ENCODE data around the gene PNPLA3.

Gene PNPLA3, protein sequence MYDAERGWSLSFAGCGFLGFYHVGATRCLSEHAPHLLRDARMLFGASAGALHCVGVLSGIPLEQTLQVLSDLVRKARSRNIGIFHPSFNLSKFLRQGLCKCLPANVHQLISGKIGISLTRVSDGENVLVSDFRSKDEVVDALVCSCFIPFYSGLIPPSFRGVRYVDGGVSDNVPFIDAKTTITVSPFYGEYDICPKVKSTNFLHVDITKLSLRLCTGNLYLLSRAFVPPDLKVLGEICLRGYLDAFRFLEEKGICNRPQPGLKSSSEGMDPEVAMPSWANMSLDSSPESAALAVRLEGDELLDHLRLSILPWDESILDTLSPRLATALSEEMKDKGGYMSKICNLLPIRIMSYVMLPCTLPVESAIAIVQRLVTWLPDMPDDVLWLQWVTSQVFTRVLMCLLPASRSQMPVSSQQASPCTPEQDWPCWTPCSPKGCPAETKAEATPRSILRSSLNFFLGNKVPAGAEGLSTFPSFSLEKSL

DNA sequence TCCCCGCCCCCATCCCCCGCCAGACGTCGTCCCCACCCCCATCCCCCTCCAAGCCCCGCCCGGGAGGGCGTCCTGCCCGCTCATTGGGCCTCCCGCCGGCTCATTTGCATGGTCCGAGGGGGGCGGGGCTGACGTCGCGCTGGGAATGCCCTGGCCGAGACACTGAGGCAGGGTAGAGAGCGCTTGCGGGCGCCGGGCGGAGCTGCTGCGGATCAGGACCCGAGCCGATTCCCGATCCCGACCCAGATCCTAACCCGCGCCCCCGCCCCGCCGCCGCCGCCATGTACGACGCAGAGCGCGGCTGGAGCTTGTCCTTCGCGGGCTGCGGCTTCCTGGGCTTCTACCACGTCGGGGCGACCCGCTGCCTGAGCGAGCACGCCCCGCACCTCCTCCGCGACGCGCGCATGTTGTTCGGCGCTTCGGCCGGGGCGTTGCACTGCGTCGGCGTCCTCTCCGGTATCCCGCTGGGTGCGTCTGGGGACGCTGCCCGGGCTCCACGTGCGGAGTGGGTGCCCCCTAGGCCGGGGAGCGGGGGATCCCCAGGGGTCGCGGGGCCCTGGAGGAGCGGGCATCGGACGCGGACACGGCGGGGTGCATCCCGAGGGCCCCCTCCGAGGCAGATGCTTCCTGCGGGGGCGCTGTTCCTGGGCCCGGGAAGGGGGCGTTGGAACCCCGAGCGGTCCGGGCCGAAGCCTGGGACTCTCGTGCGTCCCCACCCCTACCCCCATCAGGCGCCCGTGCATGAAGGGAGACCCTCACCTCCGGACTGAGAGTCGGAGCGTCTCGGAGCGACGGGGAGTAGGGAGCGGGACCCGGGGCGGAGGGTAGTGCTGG is at the start of gene PNPLA3:
Gene PNPLA3 (plus strand): TSS at position 175 of the 834 bp plus-strand sequence. CDS start 107 bp downstream, at position 282.
- DNase-seq, result peak; percentile 87

DNA sequence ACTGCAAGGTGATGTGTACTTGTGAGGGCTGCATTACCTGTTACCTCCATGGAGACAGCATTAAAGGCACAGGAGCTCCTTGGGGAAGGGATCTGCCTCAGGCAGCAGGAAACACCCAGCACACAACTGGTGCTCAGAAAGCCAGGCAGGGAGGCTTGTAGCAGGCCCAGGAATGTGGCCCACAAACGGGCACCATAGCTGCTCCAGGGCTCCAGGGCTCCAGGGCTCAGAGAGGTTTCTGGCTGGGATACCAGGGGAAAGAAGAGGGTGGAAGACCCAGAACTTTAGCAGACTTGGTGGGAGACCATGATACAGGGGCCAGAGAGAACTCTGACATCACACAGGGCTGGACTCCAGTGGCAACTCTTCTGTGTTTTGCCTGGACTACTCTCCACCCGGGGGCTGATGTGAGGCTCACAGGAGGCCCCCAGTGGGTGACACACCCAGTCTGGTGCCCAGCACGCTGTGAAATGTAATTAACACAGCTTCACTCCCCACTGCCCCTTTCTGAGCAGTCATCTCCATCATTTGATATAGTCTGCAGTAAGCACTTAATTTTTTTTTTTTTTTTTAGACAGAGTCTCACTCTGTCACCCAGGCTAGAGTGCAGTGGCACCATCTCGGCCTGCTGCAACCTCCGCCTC is 46.6 kb upstream of the PNPLA3 start:
- DNase-seq, result no peak

DNA sequence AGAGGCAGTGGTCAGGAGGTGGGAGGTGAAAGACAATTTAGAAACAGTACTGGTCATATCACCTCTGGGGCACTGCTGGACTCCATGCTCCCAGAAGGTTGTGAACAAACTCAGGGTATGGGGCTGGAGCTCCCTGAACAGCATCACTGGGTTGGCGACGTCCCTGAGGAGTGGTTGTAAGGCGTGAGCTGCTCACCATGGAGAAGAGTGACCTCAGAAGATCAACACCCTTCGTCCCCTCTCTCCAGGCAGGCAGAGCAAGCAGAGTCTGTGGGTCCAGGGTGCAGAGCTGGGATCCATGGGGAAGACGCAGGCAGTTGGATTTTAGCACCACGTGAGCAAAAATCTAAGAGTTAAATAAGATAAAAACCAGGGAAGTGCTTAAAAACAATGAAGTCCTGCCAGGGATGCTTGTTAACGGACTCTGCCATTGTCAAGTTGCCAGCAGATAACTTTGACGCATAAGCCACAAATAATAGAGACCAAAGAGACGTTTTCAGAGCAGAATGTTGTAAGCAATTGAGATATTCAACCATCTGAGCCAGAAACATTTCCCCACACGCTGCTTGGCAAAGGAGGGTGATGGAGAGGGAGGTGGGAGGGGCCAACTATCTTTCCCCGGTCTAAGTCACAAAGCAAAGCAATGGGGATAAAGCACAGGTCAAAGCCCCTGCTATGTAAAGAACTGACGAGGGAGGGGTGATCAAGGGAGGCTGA is 45.4 kb upstream of the PNPLA3 start:
- DNase-seq, result no peak

DNA sequence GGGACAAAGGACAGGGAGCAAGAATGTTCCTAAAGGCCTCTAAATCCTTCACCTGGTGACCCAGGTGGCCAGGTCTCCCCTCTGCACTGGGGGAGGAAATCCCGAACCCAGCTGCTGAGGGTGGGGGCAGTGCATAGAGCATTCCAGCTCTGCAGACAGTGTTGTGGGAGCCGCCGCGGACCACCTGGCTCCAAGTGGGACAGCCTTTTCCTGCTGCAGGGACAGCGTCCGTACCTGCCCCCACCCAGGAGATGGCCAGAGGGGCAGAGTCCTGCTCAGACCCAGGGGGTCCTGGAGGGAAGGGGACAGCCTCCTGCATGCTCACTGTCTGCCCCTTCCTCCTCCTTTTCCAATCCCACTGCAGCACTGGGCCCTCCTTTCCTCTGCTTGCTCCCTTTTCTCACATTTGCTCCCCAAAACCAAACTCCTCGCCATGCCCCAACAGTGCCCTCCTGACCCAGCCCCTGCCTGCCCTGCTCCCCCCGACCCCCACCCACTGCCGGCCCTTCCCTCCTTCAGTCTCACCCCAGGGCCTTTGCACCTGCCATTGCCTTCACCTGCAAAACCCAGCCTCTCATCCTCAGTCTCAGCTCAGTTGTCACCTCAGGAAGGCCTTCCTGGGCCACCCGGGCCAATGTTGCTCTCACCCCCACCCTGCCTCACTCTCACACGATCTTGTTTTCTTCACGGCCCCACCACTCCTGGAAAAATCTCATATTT is 44.6 kb upstream of the PNPLA3 start:
- no peak for DNase-seq

DNA sequence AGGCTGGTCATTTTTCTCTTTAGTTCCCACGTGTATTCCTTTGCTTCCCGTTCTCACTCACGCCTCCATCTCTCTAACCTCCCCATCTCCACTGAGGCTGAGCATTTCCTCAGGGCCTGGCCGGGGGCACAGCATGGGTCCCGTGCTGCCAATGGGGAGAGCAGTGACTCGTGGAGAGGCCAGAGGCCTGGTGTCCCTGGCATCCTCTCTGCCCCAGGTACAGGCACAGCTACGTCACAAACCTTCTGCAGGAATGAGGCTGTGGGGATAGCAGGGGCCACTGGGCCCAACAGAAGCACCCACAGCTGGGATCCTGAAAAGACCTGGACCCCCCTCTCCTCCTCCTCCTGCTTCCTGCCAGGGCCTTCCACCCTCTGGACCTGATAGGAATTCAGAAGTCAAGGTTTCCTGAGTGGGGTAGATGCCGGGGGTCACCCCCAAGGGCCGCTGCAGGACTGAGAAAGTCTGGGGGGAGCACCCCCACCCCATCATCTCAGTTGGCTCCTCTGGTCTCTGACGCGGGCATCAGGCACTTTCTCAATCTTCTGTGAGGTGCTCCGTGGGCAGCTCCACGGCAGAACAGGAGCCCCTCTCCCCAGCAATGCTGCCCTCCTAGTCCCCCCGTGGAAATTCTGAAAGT is 43.6 kb upstream of the PNPLA3 start:
- DNase-seq, result no peak

DNA sequence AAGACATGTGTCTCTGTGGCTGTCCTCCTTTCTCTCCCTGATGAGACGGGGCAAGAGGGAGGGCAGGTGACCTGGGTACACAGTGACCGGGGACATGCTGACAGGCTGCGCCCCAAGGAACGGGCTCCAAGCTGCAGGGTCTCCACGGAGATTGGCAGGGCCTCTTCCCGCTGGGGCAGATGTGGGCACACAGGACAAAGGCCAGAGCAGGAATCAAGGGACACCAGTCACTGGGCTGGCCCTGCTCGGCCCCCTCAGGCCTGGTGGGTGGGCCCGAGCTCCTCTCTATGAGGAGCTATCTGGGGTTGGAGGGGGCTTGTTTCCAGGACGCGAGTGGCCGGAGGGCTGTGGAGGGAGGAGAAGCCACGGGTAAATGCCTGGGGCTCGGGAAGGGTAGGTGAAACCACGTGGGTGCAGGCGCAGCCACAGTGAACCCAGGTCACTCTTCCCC is 43.0 kb upstream of the PNPLA3 start:
- DNase-seq, result no peak

DNA sequence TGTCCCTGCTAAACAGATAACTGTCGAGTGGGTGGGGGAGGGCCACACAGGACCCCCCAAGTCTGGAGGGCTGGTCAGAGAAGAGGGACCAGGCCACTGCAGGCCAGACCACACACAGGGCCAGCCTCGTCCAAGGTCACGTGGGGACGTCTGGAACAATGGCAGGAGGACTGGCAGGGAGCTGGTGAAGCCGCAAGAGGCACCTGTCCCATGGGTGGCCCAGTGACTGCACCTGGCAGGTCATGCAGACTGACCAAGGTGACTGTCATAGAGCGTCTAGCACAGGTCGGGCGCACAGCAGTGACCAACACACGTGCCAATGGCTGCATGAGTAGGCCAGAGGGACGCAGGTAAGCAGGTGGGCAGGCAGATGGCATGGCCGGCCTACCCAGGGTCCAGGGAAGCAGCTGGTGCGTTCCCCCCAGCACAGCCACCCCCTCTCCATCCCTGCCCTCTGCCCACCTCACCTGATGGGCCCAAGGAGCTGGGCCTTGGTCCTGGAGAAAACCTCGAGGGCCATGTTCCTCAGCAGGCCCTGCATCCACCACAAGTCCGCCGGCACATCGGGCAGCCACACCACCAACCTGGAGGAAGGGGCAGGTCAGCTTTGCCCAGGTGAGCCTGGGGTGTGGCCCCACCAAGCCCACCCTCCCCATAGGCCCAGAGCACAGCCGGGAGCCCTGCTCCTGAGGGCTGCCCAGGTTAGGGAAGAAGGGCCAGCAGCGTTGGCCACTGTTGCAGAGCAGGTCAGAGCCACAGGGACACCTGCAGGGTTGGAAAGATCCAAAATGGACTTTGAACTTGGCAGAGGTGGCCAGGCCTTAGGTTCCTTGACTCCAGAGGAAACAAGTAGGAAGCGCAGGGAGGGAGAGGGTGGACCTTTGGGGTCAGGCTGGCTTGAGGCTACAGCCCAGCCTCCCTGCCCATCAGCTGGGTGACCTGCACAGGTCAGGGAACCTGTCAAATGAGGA is 42.2 kb upstream of the PNPLA3 start:
- no peak for DNase-seq

DNA sequence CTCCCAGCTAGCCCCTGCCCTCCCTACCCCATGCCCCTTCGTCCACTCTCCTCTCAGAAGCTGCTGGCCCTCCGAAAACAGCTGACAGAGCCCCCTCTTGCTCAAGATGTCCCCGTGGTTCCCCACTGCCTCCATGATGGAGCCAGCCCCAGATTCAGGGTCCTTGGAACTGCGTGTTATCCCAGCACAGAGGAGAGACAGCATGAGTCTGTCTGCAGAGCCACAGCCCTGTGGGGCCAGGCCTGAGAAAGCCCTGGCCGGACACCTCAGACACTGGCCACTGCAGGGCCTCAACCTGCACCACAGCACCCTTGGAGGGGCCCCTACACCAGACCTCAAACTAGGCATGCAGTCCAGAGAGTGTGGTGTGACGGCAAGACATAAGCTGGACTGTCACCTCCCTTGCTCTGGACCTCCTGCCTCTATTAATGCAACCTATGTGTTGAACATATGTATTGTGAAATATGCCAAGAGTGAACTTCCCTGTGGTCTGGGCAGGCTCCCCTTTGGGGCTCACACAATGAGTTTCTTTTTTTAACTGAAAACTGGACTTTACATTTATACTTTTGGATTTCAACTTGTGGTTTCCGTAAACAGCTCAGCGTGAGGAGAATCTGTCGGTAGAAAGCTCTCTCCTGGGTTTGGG is 41.4 kb upstream of the PNPLA3 start:
- DNase-seq, result no peak

DNA sequence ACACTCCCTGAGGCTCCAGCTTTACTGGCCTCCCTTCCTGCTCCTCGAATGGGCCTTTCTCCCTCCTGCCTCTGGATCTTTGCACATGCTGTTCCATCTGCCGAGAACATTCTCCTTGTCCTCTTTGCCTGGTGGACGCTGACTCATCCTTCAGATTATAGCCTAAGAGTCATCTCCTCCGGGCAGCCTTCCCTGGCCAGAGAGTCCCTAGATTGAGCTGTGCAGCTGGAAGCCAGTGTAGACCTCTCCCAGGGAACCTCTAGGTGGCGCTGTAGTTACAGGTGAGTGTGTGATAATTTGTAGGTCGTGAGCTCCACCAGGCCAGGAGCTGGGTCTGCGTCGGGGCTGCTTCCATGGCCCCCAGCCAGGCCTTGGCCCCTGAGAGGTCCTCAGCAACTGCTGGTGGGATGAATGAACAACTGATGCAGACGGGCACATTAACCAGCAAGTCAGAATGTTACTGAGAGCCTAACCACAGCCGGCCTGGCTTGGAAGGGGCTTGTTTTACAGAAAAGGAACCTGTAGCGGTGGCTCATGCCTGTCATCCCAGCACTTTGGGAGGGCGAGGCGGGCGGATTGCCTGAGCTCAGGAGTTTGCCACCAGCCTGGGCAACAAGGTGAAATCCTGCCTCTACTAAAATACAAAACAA is 40.5 kb upstream of the PNPLA3 start:
- peak; percentile 53 for DNase-seq

DNA sequence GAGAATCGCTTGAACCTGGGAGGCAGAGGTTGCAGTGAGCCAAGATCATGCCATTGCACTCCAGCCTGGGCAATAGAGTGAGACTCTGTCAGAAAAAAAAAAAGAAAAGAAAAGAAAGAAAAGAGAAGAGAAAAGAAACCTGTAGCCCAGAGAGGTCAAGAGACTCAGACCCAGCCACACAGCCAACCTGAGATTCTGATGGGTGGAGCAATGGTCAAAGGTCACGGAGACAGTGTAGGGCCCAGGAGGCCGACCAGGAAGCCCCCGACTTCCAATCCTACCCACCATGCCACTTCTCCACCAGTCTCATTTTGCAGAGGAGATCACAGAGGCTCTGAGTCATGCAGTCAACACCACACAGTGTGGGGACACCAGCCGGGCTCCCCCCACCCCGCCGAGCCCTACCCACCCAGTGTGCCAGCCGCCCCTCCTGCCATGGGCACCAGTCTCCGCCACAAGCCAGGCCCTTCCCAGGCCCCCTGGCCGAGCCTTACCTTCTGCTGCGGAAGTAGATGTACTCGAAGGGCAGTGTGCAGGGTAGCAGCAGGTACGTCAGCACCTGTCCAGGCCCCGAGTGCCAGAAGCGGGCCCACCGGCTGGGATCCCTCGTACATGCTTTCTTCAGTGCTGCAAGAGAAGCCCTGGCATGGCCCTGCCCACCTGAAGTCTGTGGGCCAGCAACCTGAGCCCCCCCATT is 39.7 kb upstream of the PNPLA3 start:
- no peak for DNase-seq

DNA sequence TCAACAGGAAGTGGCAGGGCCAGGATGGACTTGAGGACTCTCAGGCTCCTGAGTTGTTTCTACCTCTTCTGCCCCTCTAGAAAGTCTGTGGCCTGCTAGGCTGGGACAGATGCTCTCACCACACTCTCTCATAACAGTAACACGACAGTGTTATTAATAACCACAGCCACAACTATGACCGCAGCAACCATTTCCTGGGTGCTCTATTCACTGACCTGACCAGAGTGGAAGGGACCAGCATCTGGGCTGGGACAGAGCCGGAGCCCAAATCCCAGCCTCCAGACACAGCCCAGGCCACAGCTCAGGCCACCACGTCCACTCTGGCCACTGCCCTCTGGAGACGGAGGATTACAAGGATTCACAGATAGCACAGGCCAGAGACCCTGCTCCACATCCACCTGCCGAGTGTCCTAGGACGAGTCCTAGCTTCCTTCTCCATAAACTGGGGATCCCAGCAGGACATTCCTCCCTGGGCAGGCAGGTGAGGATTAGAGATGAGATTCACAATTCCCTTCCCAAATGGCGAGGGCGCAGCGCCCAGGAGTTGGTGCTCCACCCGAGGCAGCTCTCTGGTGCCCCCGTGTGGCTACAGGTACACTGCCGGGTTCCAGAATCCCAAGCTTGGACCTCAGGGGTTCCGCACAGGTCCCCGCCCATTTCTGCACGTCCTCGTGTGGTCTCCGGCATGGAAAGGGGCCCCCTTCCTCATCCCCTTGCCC is 38.8 kb upstream of the PNPLA3 start:
- DNase-seq, result peak; percentile 28

DNA sequence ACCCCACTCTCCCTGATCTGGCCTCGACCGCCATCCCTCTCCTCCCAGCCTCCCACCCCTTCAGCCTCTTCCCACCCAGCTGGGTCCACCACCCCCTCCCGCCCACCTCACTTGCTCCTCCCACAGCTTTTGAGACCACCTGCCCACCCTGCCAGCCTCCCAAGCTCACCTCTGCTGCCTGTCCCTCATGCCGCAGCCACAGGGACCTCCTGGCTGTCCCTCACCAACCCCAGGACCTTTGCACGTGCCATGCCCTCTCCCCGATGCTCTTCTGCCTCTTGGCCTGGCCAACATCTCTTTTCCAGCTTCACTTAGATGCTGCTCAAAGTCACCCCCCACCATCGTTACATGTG is 38.3 kb upstream of the PNPLA3 start:
- DNase-seq, result no peak

DNA sequence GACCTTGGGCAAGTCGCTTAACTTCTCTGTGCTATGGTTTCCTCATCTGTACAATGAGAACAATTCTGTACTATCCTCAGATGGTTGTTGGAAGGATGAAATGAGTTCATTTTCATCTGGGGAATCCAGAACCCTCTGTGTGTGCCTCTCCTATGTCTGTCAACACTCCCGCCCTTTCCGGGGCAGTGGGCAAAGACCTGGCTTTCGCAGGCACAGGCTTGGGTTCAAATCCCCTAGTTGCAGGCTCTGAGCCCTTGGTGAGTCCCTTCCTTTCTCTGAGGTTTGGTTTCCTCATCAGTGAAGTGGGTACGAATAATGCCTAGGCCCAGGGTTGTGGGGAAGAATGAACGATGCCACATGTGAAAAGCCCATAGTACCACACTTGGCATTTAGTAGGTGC is 37.8 kb upstream of the PNPLA3 start:
- DNase-seq, result no peak

DNA sequence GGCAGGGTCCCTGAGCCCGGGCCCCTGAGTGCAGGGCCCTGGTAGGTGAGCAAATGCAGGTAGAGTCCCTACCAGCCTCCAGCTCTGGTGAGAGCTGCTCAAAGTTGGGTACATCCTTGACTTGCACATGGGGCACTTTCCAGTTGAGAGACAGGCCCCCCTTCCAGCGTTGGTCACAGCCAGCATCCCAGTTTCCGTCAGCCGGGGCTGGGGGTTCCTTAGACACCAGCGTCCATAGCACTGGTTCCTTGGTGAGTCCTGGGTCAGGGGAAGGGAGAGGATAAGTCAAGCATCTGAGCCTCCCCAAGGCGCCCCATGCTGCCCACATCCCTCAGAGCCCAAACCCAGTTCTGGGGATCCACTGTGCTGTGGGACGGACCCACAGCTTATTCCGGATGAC is 37.4 kb upstream of the PNPLA3 start:
- DNase-seq, result no peak

DNA sequence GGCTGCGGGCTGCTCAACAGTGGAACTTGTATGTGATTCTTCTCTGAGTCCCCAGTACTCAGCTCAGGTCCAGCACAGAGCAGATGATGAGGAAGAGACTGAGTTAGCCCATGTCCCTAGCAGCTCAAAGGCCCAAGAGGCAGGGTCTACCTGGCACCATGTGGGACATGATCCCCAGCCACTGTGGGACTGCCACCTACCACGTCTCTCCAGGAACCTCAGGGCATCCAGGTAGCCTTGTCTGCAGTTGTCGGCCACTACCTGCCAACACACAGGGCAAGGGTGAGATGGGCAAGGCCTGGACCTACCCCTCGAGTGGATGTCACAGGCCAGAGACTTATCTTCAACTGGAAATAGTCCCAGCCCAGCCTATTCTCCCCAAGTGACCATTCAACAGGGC is 36.2 kb upstream of the PNPLA3 start:
- DNase-seq, result no peak

DNA sequence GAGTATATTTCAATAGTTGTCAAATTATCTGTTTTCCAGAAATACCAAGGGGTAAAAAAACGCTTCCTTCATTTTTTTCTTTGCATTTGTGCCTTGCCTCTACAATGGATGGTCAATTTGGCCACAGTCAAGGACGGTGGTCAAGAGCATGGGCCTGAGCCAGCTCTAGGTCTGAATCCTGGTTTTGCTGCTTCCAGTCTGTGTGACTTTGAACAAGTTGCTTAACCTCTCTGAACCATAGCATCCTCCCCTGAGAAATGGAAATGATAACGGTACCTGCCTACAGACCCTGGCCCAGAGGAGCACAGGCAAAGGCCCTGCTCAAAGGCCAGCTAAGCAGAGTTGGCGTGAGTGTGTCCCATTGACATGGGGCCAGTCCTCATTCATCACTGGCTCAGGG is 34.9 kb upstream of the PNPLA3 start:
- no peak for DNase-seq

DNA sequence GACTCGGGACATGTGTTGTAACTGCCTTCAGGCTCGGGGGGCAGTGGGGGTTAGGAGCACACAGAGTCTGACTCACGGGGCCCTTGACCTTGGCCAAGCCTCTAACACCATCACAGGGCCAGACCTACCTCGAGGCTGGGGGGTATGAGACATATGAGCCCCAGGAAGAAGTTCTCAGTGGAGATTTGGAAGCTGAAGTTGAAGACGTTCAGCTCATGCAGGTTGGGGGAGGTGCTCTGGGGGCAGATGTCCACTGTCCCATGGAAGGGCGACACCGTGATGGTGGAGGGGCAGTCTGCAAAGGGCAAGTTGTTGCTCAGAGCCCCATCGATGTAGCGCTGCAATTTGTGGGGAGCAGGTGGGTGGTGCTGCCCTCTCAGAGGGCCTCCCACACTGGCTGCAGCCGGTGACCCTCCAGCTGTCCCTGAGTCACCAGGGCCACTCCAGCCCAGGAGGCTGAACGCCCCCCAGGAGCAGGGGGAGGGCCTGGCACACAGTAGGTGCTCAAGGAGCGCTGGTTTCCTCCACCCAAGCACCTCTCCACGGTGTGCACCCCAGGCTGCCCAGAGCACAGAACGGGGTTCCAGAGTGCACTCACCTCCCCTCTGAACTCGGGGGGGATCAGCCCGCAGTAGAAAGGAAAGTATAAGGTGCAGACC is 34.3 kb upstream of the PNPLA3 start:
- DNase-seq, result no peak

Data from fibroblast of skin of right quadriceps (primary cell).